WERI-Rb-1 (cell line): ENCODE results near the gene KDM5C.

Source experiments
- DNase-seq: peaks from one replicate; pipeline ENCODE4 v3.0.0-alpha.2; 2020
- H3K27ac ChIP-seq: fragments of 250-450 bp; sonication (Bioruptor Pico); 2 replicates; pipeline ENCODE4 v1.5.1; 2020; ENCODE audit warnings: mild to moderate bottlenecking, moderate library complexity
- H3K27me3 ChIP-seq: fragments of 250-450 bp; sonication (Bioruptor Pico); 2 replicates; pipeline ENCODE4 v1.5.1; 2021; ENCODE audit warnings: mild to moderate bottlenecking, low read depth, moderate library complexity; ENCODE audit not compliant: insufficient read depth, severe bottlenecking
- H3K36me3 ChIP-seq: fragments of 250-450 bp; sonication (Bioruptor Pico); 2 replicates; pipeline ENCODE4 v1.5.1; 2020; ENCODE audit warnings: mild to moderate bottlenecking, moderate library complexity
- H3K4me3 ChIP-seq: 2 replicates; pipeline ENCODE4 v1.5.1; 2011; ENCODE audit warnings: low read depth, mild to moderate bottlenecking, control low read depth, low read length
- H3K9me3 ChIP-seq: fragments of 250-450 bp; sonication (Bioruptor Pico); 2 replicates; pipeline ENCODE4 v1.5.1; 2021; ENCODE audit warnings: mild to moderate bottlenecking, moderate library complexity; ENCODE audit not compliant: severe bottlenecking
- TF ChIP-seq, protein P1 (sequence below): IDR thresholded peaks from 2 replicates; pipeline ENCODE4 v1.5.1; 2011; ENCODE audit warnings: low read depth, mild to moderate bottlenecking, control low read depth, inconsistent platforms, low read length

KDM5C gene

DNA sequence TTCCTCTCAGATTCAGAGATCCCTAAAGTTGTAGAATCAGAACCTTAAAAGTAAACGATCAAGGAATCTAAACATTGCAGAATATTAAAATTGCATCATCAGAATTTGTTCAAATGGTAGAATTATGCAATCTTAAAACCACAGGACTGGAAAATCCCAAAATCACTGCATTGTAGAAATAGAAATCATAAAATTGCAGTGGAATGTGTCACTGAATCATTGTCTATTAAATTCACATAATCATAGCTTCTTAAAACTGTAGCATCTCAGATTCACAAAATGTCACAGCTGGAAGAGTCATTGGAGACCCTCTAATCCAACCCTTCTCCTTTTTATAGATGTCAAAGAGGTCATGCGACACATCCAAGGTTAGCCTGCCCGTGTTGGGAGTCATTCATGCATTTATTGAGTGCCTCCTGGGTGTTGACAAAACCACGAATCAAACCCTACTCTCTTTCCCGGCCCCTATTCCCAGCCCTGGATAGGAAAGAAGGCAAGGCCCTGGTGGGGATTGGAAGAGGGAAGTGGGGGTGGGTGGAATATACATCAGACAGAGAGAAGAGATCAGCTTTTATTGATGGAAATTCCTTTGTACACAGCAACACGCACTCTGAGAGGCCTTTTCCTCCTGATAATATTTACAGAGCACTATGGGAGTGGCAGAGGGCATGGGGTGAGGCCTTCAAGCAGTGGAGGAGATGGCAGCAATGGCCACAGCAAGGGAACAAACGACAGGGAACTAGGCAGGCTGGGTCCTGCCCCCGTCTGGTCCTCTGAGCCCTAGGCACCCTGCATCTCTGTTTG is 41.0 kb upstream of the KDM5C start:
- TF ChIP-seq, protein P1, sequence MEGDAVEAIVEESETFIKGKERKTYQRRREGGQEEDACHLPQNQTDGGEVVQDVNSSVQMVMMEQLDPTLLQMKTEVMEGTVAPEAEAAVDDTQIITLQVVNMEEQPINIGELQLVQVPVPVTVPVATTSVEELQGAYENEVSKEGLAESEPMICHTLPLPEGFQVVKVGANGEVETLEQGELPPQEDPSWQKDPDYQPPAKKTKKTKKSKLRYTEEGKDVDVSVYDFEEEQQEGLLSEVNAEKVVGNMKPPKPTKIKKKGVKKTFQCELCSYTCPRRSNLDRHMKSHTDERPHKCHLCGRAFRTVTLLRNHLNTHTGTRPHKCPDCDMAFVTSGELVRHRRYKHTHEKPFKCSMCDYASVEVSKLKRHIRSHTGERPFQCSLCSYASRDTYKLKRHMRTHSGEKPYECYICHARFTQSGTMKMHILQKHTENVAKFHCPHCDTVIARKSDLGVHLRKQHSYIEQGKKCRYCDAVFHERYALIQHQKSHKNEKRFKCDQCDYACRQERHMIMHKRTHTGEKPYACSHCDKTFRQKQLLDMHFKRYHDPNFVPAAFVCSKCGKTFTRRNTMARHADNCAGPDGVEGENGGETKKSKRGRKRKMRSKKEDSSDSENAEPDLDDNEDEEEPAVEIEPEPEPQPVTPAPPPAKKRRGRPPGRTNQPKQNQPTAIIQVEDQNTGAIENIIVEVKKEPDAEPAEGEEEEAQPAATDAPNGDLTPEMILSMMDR, result no peak
- no peaks in the 10 kb centered on the region for H3K36me3 ChIP-seq
- H3K27ac ChIP-seq, result no peak overlapping the region
- peaks cover 42% of the 10 kb centered on the region for H3K27me3 ChIP-seq
- H3K9me3 ChIP-seq, result no peaks in the 10 kb centered on the region
- DNase-seq, result no peak
- H3K4me3 ChIP-seq, result no peak overlapping the region

DNA sequence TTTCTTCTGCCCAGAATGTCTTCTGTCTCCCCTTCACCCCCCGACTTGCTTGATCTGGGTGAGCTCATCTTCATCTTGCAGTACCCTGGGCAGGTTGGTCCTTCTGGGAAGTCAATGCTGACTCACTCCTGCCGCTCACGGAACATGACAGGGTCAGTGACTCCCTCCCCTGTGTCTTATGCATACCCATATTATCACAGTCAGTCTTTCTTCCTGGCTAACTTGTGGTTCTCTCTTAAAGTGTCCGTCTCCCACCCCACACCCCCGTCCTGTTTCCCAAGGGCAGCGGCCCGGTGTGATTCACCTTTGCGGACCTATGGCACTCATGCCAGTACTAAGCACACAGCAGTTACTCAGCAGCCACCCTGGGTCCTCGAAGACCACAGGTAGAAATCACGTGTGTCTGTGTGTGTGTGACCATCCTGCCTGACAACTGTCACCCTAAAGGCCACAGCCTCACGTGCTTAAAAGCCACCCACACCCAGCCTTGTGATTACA is 38.6 kb upstream of the KDM5C start:
- Histone ChIP-seq H3K27ac (no peak overlapping the region), H3K4me3 (no peak overlapping the region), H3K27me3 (peaks cover 33% of the 10 kb centered on the region), H3K9me3 (no peaks in the 10 kb centered on the region), H3K36me3 (no peaks in the 10 kb centered on the region)
- no peak for DNase-seq
- TF ChIP-seq, protein P1, result no peak

DNA sequence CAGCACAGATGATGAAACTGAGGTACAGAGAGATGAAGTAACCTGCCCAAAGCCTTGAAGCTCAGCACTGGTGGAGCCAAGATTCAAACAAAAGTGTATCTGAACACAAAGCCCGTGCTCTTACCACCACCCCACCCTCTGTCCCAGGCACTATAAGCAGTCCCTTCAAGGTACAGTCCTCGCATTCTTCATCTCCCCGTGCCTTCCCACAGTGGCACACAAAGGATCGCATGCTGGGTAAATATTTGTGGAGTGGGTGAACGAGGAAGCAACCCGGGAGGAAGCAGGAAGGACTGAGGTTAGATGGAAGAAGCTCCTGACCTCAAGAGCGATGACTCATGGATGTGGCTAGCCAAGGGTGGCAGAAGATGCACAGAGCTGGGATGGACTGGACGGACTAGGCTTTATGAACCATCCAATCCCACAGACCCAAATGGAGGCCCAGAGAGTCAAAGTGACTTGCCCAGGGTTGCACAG is 37.9 kb upstream of the KDM5C start:
- Histone ChIP-seq H3K27me3 (peaks cover 27% of the 10 kb centered on the region), H3K9me3 (no peaks in the 10 kb centered on the region), H3K27ac (no peak overlapping the region), H3K4me3 (no peak overlapping the region), H3K36me3 (no peaks in the 10 kb centered on the region)
- TF ChIP-seq, protein P1, result no peak
- no peak for DNase-seq

DNA sequence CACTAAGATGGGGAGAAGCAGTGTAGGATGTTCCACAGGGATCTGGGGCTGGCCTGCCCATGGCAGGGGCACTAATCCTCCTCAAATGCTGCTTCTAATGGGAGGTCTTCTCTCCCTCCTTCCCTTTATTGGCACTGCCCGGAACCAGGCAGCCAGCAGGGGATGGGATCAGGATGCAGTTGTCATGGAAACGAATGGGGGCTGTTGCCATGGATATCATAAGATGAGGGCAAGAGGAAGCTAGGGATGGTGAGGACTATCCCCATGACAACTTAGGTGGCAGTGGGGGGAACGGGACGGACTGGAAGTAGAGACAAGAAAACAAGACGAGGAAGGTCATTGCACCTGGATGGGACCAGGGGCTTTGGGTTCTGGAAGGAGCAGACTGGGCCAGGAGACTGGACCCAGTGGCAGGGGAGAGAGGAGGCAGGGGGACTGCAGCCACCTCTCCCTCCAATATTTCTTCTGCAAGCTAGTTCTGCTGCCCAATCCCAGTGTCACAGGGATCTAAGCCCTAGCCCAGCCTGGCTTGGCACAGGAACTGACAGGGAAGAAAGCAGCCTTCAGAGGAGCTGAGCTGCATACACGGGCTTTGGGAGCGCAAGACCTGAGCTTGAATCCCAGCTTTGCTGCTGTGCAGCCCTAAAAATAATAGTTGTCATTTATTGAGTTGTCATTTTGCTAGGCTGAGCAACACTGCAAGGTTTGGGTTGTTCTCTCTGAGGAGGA is 37.3 kb upstream of the KDM5C start:
- H3K4me3 ChIP-seq, result no peak overlapping the region
- TF ChIP-seq, protein P1, result no peak
- H3K9me3 ChIP-seq, result no peaks in the 10 kb centered on the region
- no peak overlapping the region for H3K27ac ChIP-seq
- H3K27me3 ChIP-seq, result peaks cover 32% of the 10 kb centered on the region
- DNase-seq, result no peak
- H3K36me3 ChIP-seq, result no peaks in the 10 kb centered on the region

DNA sequence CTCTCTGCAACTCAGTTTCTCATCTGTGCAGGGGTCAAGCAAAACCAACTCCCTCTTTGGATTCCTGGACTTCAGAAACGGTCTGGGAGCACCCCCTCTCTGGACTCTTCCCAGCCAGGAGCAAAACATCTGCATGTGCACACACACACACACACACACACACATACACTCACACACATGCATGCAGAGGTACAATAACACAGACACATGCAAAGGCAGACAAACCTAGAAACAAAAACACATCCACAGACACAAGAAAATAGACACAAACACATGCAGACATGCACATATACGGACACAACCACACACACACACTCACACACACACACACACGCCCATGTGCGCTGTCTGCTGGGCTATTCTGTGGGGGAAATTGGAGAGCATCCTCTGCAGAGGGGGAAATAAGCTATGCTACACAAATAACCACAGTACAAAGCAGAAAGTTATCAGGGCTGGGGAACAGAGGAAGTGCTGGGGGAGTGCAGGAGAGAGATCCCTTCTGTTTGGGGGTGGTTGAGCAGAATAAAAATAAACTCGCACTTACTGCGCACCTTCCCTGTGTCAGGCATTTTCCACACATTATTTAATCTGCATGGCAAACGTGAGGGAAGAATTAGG is 36.5 kb upstream of the KDM5C start:
- no peak overlapping the region for H3K27ac ChIP-seq
- no peak for DNase-seq
- peaks cover 37% of the 10 kb centered on the region for H3K27me3 ChIP-seq
- no peaks in the 10 kb centered on the region for H3K36me3 ChIP-seq
- H3K4me3 ChIP-seq, result no peak overlapping the region
- TF ChIP-seq, protein P1, result no peak
- H3K9me3 ChIP-seq, result no peaks in the 10 kb centered on the region
